ENCODE measurements around the gene ABHD8.

- TF ChIP-seq, protein P1, sequence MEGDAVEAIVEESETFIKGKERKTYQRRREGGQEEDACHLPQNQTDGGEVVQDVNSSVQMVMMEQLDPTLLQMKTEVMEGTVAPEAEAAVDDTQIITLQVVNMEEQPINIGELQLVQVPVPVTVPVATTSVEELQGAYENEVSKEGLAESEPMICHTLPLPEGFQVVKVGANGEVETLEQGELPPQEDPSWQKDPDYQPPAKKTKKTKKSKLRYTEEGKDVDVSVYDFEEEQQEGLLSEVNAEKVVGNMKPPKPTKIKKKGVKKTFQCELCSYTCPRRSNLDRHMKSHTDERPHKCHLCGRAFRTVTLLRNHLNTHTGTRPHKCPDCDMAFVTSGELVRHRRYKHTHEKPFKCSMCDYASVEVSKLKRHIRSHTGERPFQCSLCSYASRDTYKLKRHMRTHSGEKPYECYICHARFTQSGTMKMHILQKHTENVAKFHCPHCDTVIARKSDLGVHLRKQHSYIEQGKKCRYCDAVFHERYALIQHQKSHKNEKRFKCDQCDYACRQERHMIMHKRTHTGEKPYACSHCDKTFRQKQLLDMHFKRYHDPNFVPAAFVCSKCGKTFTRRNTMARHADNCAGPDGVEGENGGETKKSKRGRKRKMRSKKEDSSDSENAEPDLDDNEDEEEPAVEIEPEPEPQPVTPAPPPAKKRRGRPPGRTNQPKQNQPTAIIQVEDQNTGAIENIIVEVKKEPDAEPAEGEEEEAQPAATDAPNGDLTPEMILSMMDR (IDR thresholded peaks at IDR 0.05; ENCODE audit: low read depth, low read length) = no peak
- TF ChIP-seq MYC (IDR thresholded peaks at IDR 0.05; ENCODE audit: low read depth, low read length) (no peak), POLR2A (IDR thresholded peaks at IDR 0.05; ENCODE audit: extremely low read depth, insufficient read length) (no peak), MAX (IDR thresholded peaks at IDR 0.05; ENCODE audit: low read depth, low read length) (no peak)
Measured at GRCh38 chr19:17243830-17244617, 59.2 kb downstream of the ABHD8 start.

Data from NB4 (cell line).